HEK293 (cell line): ENCODE measurements around the gene ATP5F1D.

Experiments
- CTCF ChIA-PET: fragments of 350-600 bp; formaldehyde crosslinking; extraction: SDS; loops from one replicate; lab custom pipeline; 2021; ENCODE audit warnings: antibody characterized with exemption; lab: Yijun Ruan, JAX
- POLR2A ChIA-PET: fragments of 300-600 bp; formaldehyde crosslinking; extraction: SDS; loops from one replicate; lab custom pipeline; 2020; ENCODE audit warnings: antibody characterized with exemption, inconsistent platforms; lab: Yijun Ruan, JAX
- H3K27ac ChIP-seq: fragments of 200-500 bp; sonication (Bioruptor generic); 2 replicates; pipeline ENCODE4 v1.5.1; 2014; ENCODE audit warnings: low read depth, low read length, control low read depth, inconsistent platforms; ENCODE audit errors: extremely low read depth
- H3K36me3 ChIP-seq, 2 experiments: fragments of 200-500 bp in 1 of 2; sonication (Bioruptor generic) in 1 of 2; 1 replicate in 1 of 2; 2 replicates in 1 of 2; pipeline ENCODE4 v1.5.1; 2014 to 2017; ENCODE audit warnings: inconsistent platforms in 2 of 2, low read length in 2 of 2; ENCODE audit not compliant: control insufficient read depth in 2 of 2, insufficient read depth in 1 of 2
- H3K4me1 ChIP-seq: fragments of 200-500 bp; sonication (Bioruptor generic); 2 replicates; pipeline ENCODE4 v1.5.1; 2014; ENCODE audit warnings: mild to moderate bottlenecking, low read length, inconsistent platforms; ENCODE audit not compliant: control insufficient read depth, insufficient read depth
- H3K4me3 ChIP-seq: 2 replicates; pipeline ENCODE4 v1.5.1; 2011; ENCODE audit warnings: low read depth, mild to moderate bottlenecking, control low read depth, low read length, moderate library complexity
- H3K9me3 ChIP-seq: fragments of 200-500 bp; sonication (Bioruptor generic); 2 replicates; pipeline ENCODE4 v1.5.1; 2014; ENCODE audit warnings: low read depth, low read length, inconsistent platforms; ENCODE audit not compliant: control insufficient read depth, insufficient read depth
- BCL11B ChIP-seq: fragments of 450-650 bp; formaldehyde crosslinking; IDR thresholded peaks from 2 replicates; pipeline ENCODE4 v1.5.1; 2016; ENCODE audit warnings: low read depth, missing biosample characterization, missing genetic modification characterization
- GLI4 ChIP-seq: fragments of 450-650 bp; formaldehyde crosslinking; IDR thresholded peaks from 2 replicates; pipeline ENCODE4 v1.5.1; 2016; ENCODE audit warnings: missing biosample characterization, missing genetic modification characterization
- GLIS2 ChIP-seq: fragments of 450-650 bp; formaldehyde crosslinking; IDR thresholded peaks from 2 replicates; pipeline ENCODE4 v1.5.1; 2016; ENCODE audit warnings: missing biosample characterization, missing genetic modification characterization
- HOXC10 ChIP-seq: sonication (generic); formaldehyde crosslinking; IDR thresholded peaks from 2 replicates; pipeline ENCODE4 v1.8.1; 2023; ENCODE audit warnings: mild to moderate bottlenecking, missing genetic modification reagents
- SCRT1 ChIP-seq: fragments of 450-650 bp; formaldehyde crosslinking; IDR thresholded peaks from 2 replicates; pipeline ENCODE4 v1.5.1; 2016; ENCODE audit warnings: missing biosample characterization, missing genetic modification characterization, borderline replicate concordance
- ZFP37 ChIP-seq: fragments of 450-650 bp; formaldehyde crosslinking; IDR thresholded peaks from 2 replicates; pipeline ENCODE4 v1.5.1; 2016; ENCODE audit warnings: missing biosample characterization, missing genetic modification characterization
- ZFP41 ChIP-seq: fragments of 450-650 bp; formaldehyde crosslinking; IDR thresholded peaks from 2 replicates; pipeline ENCODE4 v1.5.1; 2016; ENCODE audit warnings: missing biosample characterization, missing genetic modification characterization, borderline replicate concordance
- ZNF112 ChIP-seq: fragments of 450-650 bp; formaldehyde crosslinking; IDR thresholded peaks from 2 replicates; pipeline ENCODE4 v1.5.0; 2017; ENCODE audit warnings: missing biosample characterization, missing genetic modification characterization
- ZNF169 ChIP-seq: fragments of 450-650 bp; formaldehyde crosslinking; IDR thresholded peaks from 2 replicates; pipeline ENCODE4 v1.5.1; 2016; ENCODE audit warnings: missing biosample characterization, missing genetic modification characterization
- ZNF184 ChIP-seq: fragments of 450-650 bp; IDR thresholded peaks from 2 replicates; pipeline ENCODE4 v1.5.1; 2018; ENCODE audit warnings: missing biosample characterization, mild to moderate bottlenecking, missing genetic modification characterization
- ZNF2 ChIP-seq: fragments of 450-650 bp; formaldehyde crosslinking; IDR thresholded peaks from 2 replicates; pipeline ENCODE4 v1.5.1; 2016; ENCODE audit warnings: missing biosample characterization, missing genetic modification characterization
- ZNF214 ChIP-seq: fragments of 450-650 bp; formaldehyde crosslinking; IDR thresholded peaks from 2 replicates; pipeline ENCODE4 v1.5.1; 2017; ENCODE audit warnings: missing biosample characterization, mild to moderate bottlenecking, missing genetic modification characterization, borderline replicate concordance
- ZNF335 ChIP-seq: fragments of 450-650 bp; formaldehyde crosslinking; conservative IDR thresholded peaks from 2 replicates; pipeline ENCODE4 v1.5.1; 2016; ENCODE audit warnings: missing biosample characterization, missing genetic modification characterization
- ZNF394 ChIP-seq: fragments of 450-650 bp; formaldehyde crosslinking; IDR thresholded peaks from 2 replicates; pipeline ENCODE4 v1.5.1; 2016; ENCODE audit warnings: missing biosample characterization, missing genetic modification characterization, mild to moderate bottlenecking, moderate library complexity, borderline replicate concordance
- ZNF544 ChIP-seq: fragments of 450-650 bp; formaldehyde crosslinking; IDR thresholded peaks from 2 replicates; pipeline ENCODE4 v1.5.0; 2017; ENCODE audit warnings: missing biosample characterization, missing genetic modification characterization
- ZNF610 ChIP-seq: fragments of 450-650 bp; formaldehyde crosslinking; IDR thresholded peaks from 2 replicates; pipeline ENCODE4 v1.5.1; 2016; ENCODE audit warnings: missing biosample characterization, missing genetic modification characterization, borderline replicate concordance
- ZNF76 ChIP-seq: fragments of 450-650 bp; formaldehyde crosslinking; IDR thresholded peaks from 2 replicates; pipeline ENCODE4; 2016; ENCODE audit warnings: low read depth, missing biosample characterization, missing genetic modification characterization, borderline replicate concordance
- TF ChIP-seq, protein P1 (sequence below): fragments of 450-650 bp; formaldehyde crosslinking; IDR thresholded peaks from 2 replicates; pipeline ENCODE4 v1.5.1; 2016; ENCODE audit warnings: missing biosample characterization, missing genetic modification characterization
- TF ChIP-seq, protein P2 (sequence below): fragments of 450-650 bp; formaldehyde crosslinking; IDR thresholded peaks from 2 replicates; pipeline ENCODE4 v1.5.1; 2017; ENCODE audit warnings: missing biosample characterization, missing genetic modification characterization
- TF ChIP-seq, protein P3 (sequence below): fragments of 450-650 bp; formaldehyde crosslinking; IDR thresholded peaks from 2 replicates; pipeline ENCODE4 v1.5.1; 2016; ENCODE audit warnings: missing biosample characterization, missing genetic modification characterization
- TF ChIP-seq, protein P4 (sequence below): fragments of 450-650 bp; formaldehyde crosslinking; IDR thresholded peaks from 2 replicates; pipeline ENCODE4 v1.5.1; 2017; ENCODE audit warnings: missing biosample characterization, missing genetic modification characterization
- TF ChIP-seq, protein P5 (sequence below): fragments of 450-650 bp; formaldehyde crosslinking; IDR thresholded peaks from 2 replicates; pipeline ENCODE4 v1.5.1; 2016; ENCODE audit warnings: missing biosample characterization, missing genetic modification characterization

ATP5F1D gene

DNA sequence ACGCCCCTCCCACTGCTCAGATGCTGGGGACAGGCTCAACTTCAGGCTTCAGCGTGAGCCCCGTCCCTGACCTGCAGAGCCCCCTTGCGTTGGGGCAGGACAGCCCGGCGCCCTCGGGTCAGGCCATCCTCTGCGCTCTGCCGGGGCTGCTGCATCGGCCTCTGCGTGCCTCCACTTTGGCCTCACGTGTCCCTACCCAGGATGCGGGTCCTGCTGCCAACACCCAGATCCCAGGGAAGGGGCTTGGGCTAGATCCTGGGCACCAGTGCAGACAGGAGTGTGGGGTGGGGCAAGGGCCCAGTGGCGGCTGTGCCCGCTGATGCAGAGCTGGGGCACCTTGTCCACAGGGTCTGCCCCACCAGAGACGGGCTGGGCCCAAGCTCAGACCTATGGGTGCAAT is 16.7 kb upstream of the ATP5F1D start:
- TF ChIP-seq ZNF394 (tag by site-specific recombination) (no peak), GLI4 (tag by site-specific recombination) (no peak), ZNF2 (tag by site-specific recombination) (no peak), ZNF184 (tag by site-specific recombination) (no peak), ZNF169 (no peak), ZNF112 (no peak), ZFP41 (tag by site-specific recombination) (no peak), ZNF610 (tag by site-specific recombination) (no peak), HOXC10 (CRISPR knock-in tag) (no peak), BCL11B (no peak)
- TF ChIP-seq, protein P1, sequence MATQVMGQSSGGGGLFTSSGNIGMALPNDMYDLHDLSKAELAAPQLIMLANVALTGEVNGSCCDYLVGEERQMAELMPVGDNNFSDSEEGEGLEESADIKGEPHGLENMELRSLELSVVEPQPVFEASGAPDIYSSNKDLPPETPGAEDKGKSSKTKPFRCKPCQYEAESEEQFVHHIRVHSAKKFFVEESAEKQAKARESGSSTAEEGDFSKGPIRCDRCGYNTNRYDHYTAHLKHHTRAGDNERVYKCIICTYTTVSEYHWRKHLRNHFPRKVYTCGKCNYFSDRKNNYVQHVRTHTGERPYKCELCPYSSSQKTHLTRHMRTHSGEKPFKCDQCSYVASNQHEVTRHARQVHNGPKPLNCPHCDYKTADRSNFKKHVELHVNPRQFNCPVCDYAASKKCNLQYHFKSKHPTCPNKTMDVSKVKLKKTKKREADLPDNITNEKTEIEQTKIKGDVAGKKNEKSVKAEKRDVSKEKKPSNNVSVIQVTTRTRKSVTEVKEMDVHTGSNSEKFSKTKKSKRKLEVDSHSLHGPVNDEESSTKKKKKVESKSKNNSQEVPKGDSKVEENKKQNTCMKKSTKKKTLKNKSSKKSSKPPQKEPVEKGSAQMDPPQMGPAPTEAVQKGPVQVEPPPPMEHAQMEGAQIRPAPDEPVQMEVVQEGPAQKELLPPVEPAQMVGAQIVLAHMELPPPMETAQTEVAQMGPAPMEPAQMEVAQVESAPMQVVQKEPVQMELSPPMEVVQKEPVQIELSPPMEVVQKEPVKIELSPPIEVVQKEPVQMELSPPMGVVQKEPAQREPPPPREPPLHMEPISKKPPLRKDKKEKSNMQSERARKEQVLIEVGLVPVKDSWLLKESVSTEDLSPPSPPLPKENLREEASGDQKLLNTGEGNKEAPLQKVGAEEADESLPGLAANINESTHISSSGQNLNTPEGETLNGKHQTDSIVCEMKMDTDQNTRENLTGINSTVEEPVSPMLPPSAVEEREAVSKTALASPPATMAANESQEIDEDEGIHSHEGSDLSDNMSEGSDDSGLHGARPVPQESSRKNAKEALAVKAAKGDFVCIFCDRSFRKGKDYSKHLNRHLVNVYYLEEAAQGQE (tag by site-specific recombination): no peak
- TF ChIP-seq, protein P2, sequence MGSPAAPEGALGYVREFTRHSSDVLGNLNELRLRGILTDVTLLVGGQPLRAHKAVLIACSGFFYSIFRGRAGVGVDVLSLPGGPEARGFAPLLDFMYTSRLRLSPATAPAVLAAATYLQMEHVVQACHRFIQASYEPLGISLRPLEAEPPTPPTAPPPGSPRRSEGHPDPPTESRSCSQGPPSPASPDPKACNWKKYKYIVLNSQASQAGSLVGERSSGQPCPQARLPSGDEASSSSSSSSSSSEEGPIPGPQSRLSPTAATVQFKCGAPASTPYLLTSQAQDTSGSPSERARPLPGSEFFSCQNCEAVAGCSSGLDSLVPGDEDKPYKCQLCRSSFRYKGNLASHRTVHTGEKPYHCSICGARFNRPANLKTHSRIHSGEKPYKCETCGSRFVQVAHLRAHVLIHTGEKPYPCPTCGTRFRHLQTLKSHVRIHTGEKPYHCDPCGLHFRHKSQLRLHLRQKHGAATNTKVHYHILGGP (tag by site-specific recombination): no peak
- TF ChIP-seq, protein P3, sequence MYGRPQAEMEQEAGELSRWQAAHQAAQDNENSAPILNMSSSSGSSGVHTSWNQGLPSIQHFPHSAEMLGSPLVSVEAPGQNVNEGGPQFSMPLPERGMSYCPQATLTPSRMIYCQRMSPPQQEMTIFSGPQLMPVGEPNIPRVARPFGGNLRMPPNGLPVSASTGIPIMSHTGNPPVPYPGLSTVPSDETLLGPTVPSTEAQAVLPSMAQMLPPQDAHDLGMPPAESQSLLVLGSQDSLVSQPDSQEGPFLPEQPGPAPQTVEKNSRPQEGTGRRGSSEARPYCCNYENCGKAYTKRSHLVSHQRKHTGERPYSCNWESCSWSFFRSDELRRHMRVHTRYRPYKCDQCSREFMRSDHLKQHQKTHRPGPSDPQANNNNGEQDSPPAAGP (tag by site-specific recombination): no peak
- Histone ChIP-seq H3K4me1 (no peaks in the 10 kb centered on the region), H3K9me3 (no peaks in the 10 kb centered on the region), H3K27ac (0 out of 2 replicates have a peak overlapping the region, but pooled peaks have one; percentile 31), H3K4me3 (no peak overlapping the region), H3K36me3 (peaks cover 0 to 83% of the 10 kb centered on the region in 2 experiments; a peak in 2 of 3 replicates)
- POLR2A ChIA-PET: interaction anchor here (1.0 kb wide), 1 partner anchor 14 kb away, joined by 3 read pairs; no protein-coding TSS in a partner anchor
- CTCF ChIA-PET: interaction anchor here (0.6 to 1.2 kb wide), 5 partner anchors 9 to 186 kb away, joined by 3 to 5 read pairs (median 3); no protein-coding TSS in a partner anchor

DNA sequence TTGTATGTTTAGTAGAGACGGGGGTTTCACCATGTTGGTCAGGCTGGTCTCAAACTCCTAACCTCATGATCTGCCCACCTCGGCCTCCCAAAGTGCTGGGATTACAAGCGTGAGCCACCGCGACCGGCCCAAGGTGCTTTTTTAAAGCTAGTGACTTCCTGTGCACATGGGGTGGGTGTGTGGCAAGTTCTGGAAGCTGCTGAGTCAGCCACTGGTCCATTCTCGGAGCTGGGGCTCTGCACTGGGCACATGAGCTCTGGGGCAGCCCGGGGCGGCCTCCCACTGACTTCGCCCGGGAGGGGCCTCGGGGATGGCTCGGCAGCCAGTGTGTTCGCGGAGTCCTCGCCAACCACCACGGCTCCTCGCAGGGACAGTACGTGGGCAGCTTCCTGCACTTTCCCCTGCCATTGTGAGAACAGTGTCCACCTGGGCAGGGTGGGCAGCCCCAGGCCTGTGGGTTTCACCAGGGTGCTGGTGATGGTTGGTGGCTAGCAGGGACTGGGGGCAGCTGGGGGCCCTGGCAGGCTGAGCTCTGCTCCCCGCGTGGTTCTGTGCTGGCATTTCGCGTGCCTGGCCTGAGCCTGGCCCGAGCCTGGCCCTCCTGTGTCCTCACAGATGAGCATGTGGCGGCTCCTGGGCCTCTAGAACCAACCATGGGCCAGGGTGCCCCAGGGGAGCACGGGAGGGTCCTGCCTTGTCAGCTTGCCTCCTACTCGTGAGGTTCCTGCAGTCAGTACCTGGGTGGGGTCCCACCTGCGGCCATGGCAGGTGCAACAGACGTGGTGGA is 15.9 kb upstream of the ATP5F1D start:
- POLR2A ChIA-PET: interaction anchor here (0.9 to 1.0 kb wide), 2 partner anchors 43 to 123 kb away, joined by 3 to 5 read pairs; partner anchors contain the start of gene CIRBP
- no peaks in the 10 kb centered on the region for H3K9me3 ChIP-seq
- H3K4me1 ChIP-seq: no peaks in the 10 kb centered on the region
- no peak overlapping the region for H3K27ac ChIP-seq
- CTCF ChIA-PET: interaction anchor here (0.6 to 1.2 kb wide), 6 partner anchors 10 to 186 kb away, joined by 3 to 5 read pairs (median 4); no protein-coding TSS in a partner anchor
- TF ChIP-seq ZNF335 (tag by site-specific recombination) (no peak), ZFP37 (tag by site-specific recombination) (no peak), ZNF76 (no peak), ZNF214 (tag by site-specific recombination) (no peak), GLIS2 (tag by site-specific recombination) (peak; percentile 51), SCRT1 (tag by site-specific recombination) (0 out of 2 replicates have a peak, but pooled peaks have one; percentile 28), ZNF544 (tag by site-specific recombination) (no peak)
- TF ChIP-seq, protein P4, sequence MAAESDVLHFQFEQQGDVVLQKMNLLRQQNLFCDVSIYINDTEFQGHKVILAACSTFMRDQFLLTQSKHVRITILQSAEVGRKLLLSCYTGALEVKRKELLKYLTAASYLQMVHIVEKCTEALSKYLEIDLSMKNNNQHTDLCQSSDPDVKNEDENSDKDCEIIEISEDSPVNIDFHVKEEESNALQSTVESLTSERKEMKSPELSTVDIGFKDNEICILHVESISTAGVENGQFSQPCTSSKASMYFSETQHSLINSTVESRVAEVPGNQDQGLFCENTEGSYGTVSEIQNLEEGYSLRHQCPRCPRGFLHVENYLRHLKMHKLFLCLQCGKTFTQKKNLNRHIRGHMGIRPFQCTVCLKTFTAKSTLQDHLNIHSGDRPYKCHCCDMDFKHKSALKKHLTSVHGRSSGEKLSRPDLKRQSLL: no peak
- TF ChIP-seq, protein P5, sequence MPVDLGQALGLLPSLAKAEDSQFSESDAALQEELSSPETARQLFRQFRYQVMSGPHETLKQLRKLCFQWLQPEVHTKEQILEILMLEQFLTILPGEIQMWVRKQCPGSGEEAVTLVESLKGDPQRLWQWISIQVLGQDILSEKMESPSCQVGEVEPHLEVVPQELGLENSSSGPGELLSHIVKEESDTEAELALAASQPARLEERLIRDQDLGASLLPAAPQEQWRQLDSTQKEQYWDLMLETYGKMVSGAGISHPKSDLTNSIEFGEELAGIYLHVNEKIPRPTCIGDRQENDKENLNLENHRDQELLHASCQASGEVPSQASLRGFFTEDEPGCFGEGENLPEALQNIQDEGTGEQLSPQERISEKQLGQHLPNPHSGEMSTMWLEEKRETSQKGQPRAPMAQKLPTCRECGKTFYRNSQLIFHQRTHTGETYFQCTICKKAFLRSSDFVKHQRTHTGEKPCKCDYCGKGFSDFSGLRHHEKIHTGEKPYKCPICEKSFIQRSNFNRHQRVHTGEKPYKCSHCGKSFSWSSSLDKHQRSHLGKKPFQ (tag by site-specific recombination): no peak
- H3K36me3 ChIP-seq: peaks cover 0 to 75% of the 10 kb centered on the region in 2 experiments; a peak in 2 of 3 replicates
- no peak overlapping the region for H3K4me3 ChIP-seq
